Fibroblast of skin of right biceps (primary cell): Measurements from ENCODE around the gene PCNA.
"Not testable (repeated sequence)": the region's sequence is repeated elsewhere in the genome, so short reads cannot be mapped to it uniquely, and the experiment has no call there.

ENCODE experiments used
- DNase-seq: peaks from one replicate; pipeline ENCODE4 v3.0.0-alpha.2; 2013

PCNA gene

GRCh38 chr20:5095931-5096330, 23.8 kb downstream of the PCNA start:
- no peak for DNase-seq

GRCh38 chr20:5095454-5095853, 24.3 kb downstream of the PCNA start:
- no peak for DNase-seq

- no peak for DNase-seq
Measured at GRCh38 chr20:5092765-5093339, 26.9 kb downstream of the PCNA start.

- no peak for DNase-seq
Measured at GRCh38 chr20:5091902-5092301, 27.9 kb downstream of the PCNA start.

- no peak for DNase-seq
Measured at GRCh38 chr20:5090191-5090590, 29.6 kb downstream of the PCNA start.

GRCh38 chr20:5088688-5089087, 31.1 kb downstream of the PCNA start:
- no peak for DNase-seq

GRCh38 chr20:5085380-5085779, 34.4 kb downstream of the PCNA start:
- DNase-seq: no peak

- DNase-seq: peak; percentile 10
Measured at GRCh38 chr20:5080384-5080877, 39.3 kb downstream of the PCNA start.

- peak; percentile 11 for DNase-seq
Measured at GRCh38 chr20:5078399-5078958, 41.3 kb downstream of the PCNA start.

- no peak for DNase-seq
Measured at GRCh38 chr20:5077761-5078387, 41.9 kb downstream of the PCNA start.

- not testable (repeated sequence) for DNase-seq
Measured at GRCh38 chr20:5076913-5077312, 42.8 kb downstream of the PCNA start.

GRCh38 chr20:5074232-5074674, 45.5 kb downstream of the PCNA start:
- no peak for DNase-seq

- DNase-seq: no peak
Measured at GRCh38 chr20:5073660-5074231, 46.0 kb downstream of the PCNA start.

GRCh38 chr20:5072756-5073659, 46.8 kb downstream of the PCNA start:
- peak; percentile 39 for DNase-seq

GRCh38 chr20:5071942-5072341, 47.8 kb downstream of the PCNA start:
- not testable (repeated sequence) for DNase-seq

- no peak for DNase-seq
Measured at GRCh38 chr20:5070570-5070969, 49.2 kb downstream of the PCNA start.

- DNase-seq: no peak
Measured at GRCh38 chr20:5070081-5070480, 49.7 kb downstream of the PCNA start.

- no peak for DNase-seq
Measured at GRCh38 chr20:5069141-5069806, 50.5 kb downstream of the PCNA start.

GRCh38 chr20:5067877-5068645, 51.7 kb downstream of the PCNA start:
- DNase-seq: no peak

GRCh38 chr20:5065879-5066383, 53.8 kb downstream of the PCNA start:
- peak; percentile 85 for DNase-seq

GRCh38 chr20:5065166-5065878, 54.4 kb downstream of the PCNA start:
- DNase-seq: peak; percentile 8
